ENCODE measurements around the gene TCAP. TPM values are rescaled to one million over a fixed set of nuclear protein-coding genes. Genes with fewer than 3 reads are reported as not detected.
A peak's percentile ranks its signal among the peaks of the same experiment; 100 is the strongest.

Gene TCAP
- total RNA-seq, 1 donor from 2014 or later, result 0.60 TPM

- no peak for DNase-seq (ENCODE audit: low read depth in 2 of 2)
Measured at GRCh38 chr17:39666231-39666600, 1.1 kb downstream of the TCAP start.

GRCh38 chr17:39666601-39667261 lies 1.6 kb downstream of the TCAP start:
- no peak for DNase-seq (ENCODE audit: low read depth in 2 of 2)

- no peak for DNase-seq (ENCODE audit: low read depth in 2 of 2)
Measured at GRCh38 chr17:39667262-39667944, 2.3 kb downstream of the TCAP start.

GRCh38 chr17:39667945-39668924 lies 3.1 kb downstream of the TCAP start, which contains the start of gene PNMT:
Gene PNMT (plus strand): TSS chr17:39668453. CDS start chr17:39668476, 23 bp downstream.
- DNase-seq (ENCODE audit: low read depth in 2 of 2), result peak; percentile 65 to 84

GRCh38 chr17:39669897-39670735 lies 5.0 kb downstream of the TCAP start:
- DNase-seq (ENCODE audit: low read depth in 2 of 2), result no peak

GRCh38 chr17:39670746-39671145 lies 5.6 kb downstream of the TCAP start:
- DNase-seq (ENCODE audit: low read depth in 2 of 2), result no peak

GRCh38 chr17:39671651-39672521 lies 6.7 kb downstream of the TCAP start:
- peak; percentile 57 to 70 for DNase-seq (ENCODE audit: low read depth in 2 of 2)

- DNase-seq (ENCODE audit: low read depth in 2 of 2), result no peak
Measured at GRCh38 chr17:39672522-39673334, 7.6 kb downstream of the TCAP start.

- no peak for DNase-seq (ENCODE audit: low read depth in 2 of 2)
Measured at GRCh38 chr17:39673335-39674081, 8.4 kb downstream of the TCAP start.

GRCh38 chr17:39674179-39674578 lies 9.0 kb downstream of the TCAP start:
- no peak for DNase-seq (ENCODE audit: low read depth in 2 of 2)

GRCh38 chr17:39674702-39675389 lies 9.7 kb downstream of the TCAP start:
- DNase-seq (ENCODE audit: low read depth in 2 of 2), result no peak

GRCh38 chr17:39675390-39676082 lies 10.4 kb downstream of the TCAP start:
- DNase-seq (ENCODE audit: low read depth in 2 of 2), result no peak

GRCh38 chr17:39676198-39676819 lies 11.2 kb downstream of the TCAP start:
- peak in 1 of 2 donors; percentile 24 for DNase-seq (ENCODE audit: low read depth in 2 of 2)

GRCh38 chr17:39677072-39677471 lies 11.9 kb downstream of the TCAP start:
- no peak for DNase-seq (ENCODE audit: low read depth in 2 of 2)

- no peak for DNase-seq (ENCODE audit: low read depth in 2 of 2)
Measured at GRCh38 chr17:39677542-39678339, 12.6 kb downstream of the TCAP start.
